HG03108 (cell line): Measurements from ENCODE around the gene SBNO2.
"Not testable (repeated sequence)": the region's sequence is repeated elsewhere in the genome, so short reads cannot be mapped to it uniquely, and the experiment has no call there.

Experiments
- ATAC-seq: cut with Tn5 transposase; IDR thresholded peaks from one replicate; pipeline ENCODE4 v1.9.1; 2021; ENCODE audit warnings: moderate library complexity; ENCODE audit not compliant: unreplicated experiment

SBNO2 gene

DNA sequence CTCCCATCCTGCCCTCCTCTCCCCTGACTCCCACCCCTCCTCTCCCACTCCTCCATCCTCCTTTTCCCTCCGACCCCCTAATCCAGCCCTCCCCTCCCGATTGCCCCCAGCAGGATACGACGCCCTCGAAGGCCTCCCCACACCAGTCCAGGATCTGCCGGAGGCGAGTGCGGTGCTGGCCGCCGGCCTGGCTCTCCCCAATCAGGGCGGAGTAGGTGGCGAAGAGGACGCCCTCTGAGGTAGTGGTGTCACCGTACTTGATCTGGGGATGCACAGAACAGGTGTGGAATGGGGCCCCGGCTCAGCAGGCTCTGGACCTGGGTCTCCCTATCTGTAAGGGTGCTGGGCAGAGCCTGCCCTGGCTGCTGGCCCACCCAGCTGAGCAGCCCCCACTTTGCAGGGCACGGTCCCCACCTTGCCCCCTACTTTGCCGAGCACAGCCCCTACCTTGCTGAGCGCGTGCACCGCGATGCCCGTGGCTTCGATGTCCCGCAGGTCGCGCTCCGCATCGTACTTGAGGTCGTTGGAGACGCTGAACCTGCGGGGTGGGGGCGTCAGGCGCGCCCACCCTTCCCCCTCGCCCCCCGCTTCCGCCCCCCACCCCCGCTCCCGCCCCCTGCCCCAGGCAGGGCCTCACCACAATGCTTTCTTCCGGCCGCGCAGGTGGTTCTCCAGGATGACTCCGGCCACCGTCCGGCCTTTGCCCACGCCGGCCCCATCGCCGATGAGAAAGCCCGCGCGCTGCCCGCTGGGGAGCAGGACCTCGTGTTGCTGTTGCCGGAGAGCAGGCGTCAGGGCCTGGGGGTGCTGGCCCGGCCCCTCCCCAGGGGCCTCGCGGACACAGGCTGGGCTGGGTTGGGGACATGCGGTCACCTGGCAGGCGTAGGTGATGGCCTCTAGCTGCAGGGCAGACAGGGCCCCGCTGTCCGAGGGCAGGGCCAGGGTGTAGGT, 51.8 kb downstream of the SBNO2 start:
- no peak for ATAC-seq

DNA sequence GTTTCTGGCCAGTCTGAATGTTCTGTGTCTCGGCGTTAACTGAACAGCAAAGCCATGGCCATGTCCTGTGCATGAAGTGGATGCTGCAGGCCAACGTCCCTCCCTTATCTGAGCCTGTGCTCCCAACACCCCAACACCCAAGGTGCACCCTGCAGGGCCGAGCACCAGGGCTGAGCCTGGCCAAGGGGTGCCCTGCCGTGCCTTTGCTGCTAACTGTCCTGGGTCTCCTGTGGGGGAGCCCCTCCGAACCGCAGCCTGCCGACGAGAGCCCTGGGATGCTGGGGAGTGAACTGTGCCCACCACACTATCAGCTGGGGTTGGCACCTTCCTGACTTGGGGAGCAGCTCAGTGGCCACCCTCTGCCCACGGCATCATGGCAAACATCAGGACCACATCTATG, 52.7 kb downstream of the SBNO2 start:
- ATAC-seq: no peak

DNA sequence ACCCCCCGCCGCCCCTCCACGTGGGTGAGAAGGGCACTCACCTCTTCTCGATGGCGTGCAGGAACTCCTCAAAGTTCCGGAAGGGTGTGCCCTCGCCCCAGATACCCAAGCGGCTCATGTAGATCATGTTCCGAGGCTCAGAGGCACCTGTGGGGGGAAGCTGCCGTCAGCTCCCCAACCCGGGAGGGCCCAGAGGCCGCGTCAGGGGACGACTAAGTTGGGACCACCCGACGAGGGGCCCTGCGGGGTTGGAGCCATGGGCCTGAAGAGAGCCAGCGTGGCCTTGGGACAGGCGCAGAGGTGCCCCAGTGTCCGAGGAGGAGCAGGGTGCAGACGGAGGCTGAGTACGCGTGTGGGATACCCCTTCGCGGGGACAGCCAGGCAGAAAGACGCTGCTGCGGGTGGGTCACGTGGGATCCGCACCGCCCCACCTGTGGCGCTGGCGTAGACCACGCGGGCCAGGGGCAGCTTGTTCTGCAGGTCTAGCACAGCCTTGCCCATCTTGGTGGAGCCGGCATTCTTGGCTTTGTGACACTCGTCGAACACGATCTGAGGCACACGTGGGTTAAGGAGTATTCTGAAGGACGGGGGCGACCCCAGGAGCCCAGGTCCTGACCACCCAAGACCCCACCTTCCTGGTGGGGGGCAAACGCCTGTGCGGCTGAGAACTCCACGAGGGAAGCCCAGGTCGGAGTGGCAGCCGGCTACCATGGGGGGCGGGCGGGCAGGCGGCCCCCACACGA, 54.4 kb downstream of the SBNO2 start:
- no peak for ATAC-seq

DNA sequence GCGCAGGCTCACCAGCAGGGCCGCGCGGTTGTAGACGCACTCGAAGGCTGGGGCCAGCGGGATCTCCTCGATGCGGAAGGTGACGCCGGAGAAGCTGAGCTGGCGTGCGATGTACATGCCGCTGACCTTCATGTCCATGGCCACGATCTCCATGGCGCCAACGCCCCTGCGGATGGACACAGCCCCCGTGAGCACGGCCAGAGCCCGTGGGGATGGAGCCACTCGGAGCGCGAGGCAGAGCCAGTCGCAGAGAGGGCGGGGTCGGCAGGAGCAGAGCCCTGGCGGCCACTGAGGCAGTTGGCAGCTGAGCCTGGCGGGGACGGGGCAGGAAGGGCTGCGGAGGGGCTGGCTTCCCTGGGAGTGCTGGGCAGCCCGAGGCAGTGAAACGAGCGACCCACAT, 55.1 kb downstream of the SBNO2 start:
- no peak for ATAC-seq

DNA sequence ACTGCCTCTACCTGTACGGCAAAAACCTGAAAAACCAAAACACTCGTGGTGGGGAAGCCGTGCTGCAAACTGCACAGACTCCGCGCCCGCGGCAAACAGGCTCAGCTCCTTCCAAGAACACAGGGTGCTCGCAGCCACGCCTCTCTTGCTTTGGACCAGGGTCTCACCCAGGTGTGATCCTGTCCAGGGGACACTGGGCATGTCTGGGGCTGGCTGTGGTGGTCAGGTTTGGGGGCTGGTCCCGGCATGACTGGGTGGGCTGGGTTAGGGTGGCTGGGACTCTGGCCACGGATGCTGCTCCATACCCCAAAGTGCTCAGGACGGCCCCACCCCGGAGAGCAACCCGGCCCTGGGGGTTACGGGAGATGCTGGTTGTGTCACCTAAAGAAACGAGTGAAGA, 56.4 kb downstream of the SBNO2 start:
- ATAC-seq: no peak

DNA sequence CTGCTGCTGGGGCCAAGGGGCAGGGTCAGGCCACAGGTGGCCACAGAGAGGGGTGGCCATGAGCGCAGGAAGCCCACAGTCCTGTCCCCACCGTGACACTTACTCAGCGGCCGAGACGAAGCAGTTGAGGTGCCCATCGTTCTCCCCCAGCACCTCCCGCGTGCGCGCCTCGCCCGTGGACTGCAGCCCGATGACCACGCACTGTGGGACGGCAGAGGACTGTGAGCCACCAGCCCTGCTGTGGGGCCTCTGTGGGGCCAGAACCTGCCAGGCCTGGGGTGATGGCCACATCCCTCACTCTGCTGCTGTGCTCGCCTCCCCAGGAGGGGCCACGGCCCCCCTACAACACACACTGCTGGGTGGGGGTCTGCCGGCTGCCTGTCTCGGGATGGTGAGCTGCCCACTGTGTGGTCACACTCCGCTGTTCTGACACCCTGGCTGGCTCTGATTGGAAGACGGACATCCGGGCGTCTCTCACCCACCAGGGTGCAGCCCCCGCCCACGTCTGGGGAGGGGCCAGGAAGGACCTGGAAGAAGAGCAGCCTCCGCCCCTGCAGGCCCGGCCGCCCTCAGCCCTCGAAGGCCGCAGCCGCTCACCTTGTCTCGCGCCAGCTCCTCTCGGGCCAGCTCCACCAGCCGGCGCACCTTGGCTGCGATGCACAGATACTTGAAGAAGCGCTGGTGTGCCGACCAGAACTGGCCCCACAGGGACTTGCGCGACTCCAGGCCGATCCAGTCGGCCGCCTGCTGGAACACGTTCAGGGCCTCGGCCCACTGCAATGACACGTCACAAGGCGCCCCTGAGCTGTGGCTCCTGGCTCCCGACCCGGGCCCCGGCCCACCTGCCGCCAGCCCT, 57.1 kb downstream of the SBNO2 start:
- no peak for ATAC-seq

DNA sequence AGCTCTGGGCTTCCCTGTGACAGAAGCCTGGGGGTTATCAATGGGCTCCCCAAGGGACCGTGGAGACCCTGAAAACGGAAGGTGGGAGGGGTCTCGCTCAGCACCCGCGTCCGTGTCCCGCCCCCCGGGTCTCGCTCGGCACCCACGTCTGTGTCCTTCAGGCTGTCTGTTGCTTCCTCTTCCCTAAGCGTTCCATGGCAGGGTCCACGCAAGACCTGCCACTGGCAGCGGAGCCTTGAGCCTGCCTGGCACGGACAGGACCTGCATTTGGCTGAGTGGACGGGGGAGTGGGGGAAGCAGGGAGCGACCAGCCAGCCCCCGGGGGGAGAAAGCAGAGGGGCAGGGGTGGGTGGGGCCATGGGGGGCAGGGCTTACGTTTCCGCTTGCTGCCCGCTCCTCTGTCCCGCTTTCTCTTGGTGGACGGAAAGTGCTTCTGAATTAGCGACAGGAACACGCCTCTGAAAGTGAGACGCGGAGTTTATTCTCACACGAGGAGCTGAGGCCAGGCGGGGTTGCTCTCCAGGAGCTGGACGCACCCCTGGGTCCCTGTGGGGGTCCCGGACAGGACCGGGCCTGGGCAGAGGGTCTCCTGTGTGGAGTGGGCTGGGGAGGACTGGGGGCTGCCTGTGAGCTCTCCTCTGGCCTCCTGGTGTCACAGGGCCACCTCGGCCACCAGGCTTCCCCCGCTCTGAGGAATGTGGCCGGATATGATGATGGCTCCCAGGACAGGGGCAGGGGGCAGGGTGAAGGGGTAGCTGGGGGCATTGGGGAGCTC, 58.2 kb downstream of the SBNO2 start:
- ATAC-seq: no peak

DNA sequence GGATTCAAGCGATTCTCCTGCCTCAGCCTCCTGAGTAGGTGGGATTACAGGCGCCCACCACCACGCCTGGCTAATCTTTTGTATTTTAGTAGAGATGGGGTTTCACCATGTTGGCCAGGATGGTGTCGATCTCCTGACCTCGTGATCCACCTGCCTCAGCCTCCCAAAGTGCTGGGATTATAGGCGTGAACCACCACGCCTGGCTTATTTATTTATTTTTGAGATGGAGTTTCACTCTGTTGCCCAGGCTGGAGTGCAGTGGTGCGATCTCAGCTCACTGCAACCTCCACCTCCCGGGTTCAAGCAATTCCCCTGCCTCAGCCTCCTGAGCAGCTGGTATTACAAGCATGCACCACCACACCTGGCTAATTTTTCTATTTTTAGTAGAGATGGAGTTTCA, 59.3 kb downstream of the SBNO2 start:
- not testable (repeated sequence) for ATAC-seq

DNA sequence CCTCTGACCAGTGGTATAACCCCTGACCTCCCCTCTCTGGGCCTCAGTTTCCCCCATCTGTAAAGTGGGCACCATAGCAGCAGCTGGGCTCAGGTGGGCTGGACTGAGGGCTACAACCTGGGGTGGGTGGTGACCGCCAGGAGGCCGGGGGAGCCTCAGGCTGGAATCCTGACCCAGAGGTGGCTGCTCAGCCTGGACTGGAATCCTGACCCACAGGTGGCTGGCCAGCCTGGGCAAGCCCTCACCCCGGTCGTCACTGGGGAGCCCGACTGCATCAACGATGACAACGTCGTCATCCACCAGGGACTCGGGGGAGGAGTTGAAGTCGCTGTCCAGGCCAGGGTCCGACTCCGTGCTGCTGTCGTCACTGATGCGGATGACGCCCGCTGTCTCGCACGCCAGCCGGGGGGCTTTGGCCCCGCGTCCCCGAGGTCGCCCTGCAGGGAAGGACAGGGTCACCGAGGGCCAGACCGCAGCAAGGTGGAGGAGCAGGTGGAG, 60.0 kb downstream of the SBNO2 start:
- ATAC-seq: no peak

DNA sequence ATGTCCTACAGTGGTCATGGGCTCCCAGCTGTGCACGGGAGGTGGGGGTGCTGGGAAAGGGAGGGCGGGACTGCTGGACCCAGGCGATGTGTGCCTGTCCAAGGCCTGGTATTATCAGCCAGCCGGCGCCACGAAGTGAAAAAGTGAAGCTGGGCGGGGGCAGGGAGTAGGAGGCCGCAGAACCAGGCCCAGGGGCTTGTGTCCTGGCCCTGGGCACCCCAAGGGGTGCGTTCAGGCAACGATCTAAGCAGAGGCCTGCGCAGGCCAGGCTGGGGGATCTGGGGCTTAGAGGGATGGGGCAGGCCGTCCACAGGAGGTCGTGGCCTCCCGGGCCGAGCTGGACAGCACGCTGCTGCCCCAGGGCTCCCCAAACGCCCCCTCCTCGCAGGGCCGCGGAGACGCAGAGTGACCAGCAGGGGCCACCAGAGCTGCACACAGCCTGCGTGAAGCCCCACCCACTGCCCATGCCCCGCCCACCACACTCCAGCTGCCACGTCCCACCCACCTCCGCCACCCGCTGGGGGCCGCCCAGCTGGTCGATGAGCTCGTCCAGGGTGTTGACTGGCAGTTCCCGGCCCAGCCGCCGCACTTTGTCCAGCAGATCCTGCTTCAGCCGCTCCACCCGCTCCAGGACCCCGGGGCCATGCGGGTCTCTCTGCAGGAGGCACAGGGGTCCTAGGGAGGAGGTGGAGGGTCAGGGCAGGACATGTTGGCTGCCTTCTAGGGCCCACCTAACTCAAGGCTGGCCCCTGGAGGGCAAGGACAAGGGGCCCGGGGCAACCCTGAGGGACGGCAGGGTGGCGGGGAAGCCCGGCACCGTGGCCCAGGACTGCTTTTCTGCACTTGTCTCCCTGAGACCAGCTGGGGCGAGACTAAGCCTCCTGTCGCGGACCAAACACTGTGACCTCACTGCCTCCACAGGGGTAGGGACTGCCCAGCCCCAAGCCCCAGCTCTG, 60.8 kb downstream of the SBNO2 start:
- no peak for ATAC-seq

DNA sequence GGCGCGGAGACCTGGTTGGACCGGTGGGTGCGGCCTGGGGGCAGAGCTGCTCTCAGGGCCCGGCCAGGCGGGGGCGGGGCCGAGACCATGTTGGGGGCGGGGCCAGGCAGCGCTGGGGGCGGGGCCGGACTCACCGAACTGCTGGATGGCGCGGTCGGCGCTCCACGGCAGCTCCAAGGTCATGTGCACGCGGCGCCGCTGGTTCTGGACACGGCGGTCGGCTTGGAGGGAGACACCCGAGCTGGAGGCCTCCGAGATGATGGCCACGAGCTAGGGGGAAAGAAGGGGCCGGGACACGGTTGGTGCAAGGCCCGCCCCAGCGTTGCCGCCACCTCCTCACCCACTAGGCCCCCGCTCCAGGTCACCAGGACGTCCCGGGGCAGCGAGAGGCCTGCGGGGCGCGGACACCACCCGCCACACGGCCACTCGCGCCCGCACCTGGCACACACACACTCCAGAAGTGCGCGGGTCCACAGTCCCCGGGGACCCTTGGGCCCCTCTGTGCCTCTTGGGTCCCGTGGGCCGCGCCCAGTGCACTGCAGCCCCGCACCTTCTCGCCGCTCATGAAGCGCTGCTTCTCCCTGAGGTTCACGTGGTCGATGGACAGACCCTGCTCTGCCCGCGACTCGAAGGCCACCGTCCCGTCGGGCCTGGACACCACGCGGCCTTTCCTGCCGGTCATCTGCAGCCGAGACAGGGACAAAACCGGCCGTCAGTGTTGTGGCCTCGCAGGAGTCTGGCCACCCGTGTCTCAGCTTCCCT, 61.6 kb downstream of the SBNO2 start:
- ATAC-seq: no peak

DNA sequence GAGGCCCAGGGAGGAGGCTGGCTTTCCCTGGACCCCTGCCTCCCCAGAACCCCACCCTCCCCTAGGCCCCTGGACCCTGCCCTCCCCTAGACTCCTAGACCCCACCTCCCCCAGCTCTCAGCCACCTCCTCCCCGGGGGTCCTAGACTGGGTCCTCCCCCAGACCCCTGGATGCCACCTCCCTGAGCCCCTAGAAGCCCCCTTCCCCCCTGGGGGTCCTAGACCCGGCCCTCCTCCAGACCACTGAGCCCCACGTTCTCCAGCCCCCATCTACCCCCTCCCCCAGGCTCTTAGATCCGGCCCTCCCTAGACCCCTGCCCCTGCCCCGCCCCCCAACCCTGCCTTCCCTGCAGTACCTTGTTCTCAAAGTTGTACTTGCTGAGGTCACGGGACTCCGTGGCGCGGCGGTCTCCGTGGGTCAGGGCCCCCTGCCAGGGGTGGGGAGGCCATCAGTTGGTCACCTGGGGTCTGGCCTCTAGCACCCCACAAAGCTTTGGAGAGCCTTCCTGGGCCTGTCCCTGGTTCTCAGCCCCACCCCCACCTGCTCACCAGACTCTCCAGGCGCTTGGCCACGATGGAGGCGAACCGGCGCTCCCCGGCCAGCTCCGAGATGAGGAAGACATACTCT, 62.3 kb downstream of the SBNO2 start:
- ATAC-seq: no peak

DNA sequence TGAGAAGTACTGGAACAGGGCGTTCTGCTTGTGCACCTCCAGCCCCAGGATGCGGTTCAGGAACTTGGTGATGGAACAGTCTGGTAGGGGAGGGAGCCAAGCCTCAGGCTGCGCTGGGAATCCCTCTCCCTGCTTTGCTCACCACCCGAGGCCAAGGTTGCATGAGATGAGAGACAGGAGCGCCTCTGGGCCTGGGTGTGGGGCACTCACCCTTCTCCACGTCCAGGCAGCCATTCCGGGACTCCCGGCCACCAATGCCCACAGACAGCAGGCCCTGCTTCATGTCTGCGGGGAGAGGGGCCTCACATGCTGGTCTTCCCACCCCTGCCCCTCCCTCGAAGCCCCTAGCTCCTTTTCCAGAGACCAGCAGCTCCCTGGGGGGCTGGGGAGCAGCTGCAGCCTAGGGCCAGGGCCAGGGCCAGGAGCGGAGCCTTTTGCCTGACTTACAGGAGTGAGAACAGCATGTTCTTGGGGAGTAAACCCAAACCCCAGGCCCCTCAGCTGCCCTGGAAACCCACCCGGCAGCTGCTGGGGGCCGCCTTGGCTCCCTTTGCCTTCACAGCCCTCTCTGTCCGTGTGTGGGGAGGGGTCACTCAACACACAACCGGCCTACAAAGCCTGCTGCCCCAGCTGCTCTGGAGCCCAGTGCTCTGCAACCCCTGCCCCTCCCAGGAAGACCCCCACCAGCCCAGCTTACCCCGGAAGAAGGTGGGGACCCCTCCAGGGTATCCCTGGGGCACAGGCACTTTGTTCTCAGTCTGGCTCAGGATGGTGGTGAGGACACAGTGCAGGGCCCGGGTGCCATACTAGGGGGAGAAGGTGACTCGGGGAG, 63.0 kb downstream of the SBNO2 start:
- no peak for ATAC-seq

DNA sequence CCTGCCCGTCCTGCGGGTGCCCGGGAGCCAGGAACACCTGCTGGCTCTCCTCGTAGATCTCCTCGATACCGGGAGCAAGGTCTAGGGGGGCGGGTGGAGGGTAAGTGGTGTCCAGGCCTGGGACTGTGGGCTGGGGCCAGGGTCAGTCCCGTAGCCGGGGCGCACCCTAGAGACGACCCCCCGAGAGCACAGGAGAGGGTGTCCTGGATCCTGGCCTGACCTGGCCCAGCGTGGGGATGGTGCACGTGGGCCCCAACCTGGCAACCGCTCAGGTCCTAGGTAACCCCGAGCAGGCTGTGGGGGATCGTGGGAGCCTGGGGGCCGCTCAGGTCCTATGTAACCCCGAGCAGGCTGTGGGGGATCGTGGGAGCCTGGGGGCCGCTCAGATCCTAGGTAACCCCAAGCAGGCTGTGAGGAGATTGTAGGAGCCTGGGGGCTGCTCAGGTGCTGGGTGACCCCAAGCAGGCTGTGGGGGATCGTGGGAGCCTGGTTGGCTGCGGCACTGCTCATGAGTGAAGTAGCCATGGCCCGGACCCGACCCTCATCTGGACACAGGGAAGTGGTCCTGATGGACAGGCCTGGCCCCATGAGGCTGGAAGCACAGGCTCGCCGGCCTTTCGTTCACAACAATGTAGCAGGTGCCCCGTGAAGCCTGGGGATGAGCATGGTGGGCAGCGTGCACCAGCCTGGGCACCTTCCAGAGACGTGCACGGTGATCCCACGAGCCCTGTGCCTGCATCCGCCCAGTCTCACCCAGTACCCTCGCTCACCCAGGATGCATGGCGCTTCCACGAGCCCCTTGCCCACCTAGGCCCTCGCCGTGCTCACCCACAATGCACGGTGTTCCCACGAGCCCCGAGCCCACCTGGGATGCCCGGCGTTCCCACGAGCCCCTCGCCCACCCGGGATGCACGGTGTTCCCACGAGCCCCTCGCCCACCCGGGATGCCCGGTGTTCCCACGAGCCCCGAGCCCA, 64.1 kb downstream of the SBNO2 start:
- ATAC-seq: no peak

DNA sequence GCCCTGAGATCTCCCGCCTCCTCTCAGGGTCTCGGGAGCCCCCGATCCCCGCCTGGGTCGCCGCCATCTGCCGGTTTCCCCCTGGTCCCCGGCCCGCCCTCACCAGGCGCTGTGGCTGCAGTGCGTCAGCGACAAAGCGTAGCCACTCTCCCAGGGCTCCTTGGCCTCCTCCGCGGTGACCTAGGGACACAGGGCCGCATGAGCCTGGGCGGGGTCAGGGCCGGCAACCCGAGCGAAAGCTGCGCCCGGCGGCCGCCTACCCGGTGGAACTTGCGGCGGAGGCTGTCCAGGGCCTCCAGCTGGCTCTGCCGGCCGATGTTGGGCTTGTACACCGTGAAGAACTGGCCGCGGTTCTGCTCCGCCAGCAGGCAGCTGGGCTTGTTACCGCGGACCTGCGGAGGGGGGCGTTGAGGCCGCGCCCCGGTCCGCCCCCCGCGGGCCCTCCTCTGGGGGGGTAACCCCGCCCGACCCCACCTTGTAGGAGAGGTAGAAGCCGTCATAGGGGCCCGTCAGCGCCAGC, 65.0 kb downstream of the SBNO2 start:
- no peak for ATAC-seq
